ENCODE data around the gene PEBP1.

- no peak for TF ChIP-seq CTCF (IDR thresholded peaks at IDR 0.05)
- no peak for TF ChIP-seq EP300 (IDR thresholded peaks at IDR 0.05)
Measured at GRCh38 chr12:118094039-118094438, 41.9 kb upstream of the PEBP1 start.
